GM18502 (cell line): ENCODE measurements around the gene STARD7.

ENCODE experiments used
- ATAC-seq: cut with Tn5 transposase; IDR thresholded peaks from one replicate; pipeline ENCODE4 v1.9.1; 2021; ENCODE audit warnings: mild to moderate bottlenecking; ENCODE audit not compliant: unreplicated experiment, poor library complexity

STARD7 gene

GRCh38 chr2:96202152-96202854 is 6.3 kb downstream of the STARD7 start:
- no peak for ATAC-seq

GRCh38 chr2:96201338-96201737 is 7.3 kb downstream of the STARD7 start:
- ATAC-seq: no peak

- ATAC-seq: no peak
These were observed 9.7 kb downstream of the STARD7 start for GRCh38 chr2:96198921-96199320.

- no peak for ATAC-seq
These were observed 10.9 kb downstream of the STARD7 start for GRCh38 chr2:96197546-96198255.

GRCh38 chr2:96195410-96196066 is 13.1 kb downstream of the STARD7 start:
- no peak for ATAC-seq

- no peak for ATAC-seq
These were observed 16.5 kb downstream of the STARD7 start for GRCh38 chr2:96191937-96192670.

- ATAC-seq: no peak
These were observed 19.7 kb downstream of the STARD7 start for GRCh38 chr2:96188821-96189526.

- ATAC-seq: no peak
These were observed 22.1 kb downstream of the STARD7 start for GRCh38 chr2:96186562-96186961.

- no peak for ATAC-seq
These were observed 23.1 kb downstream of the STARD7 start for GRCh38 chr2:96185516-96185915.

GRCh38 chr2:96184989-96185388 is 23.6 kb downstream of the STARD7 start:
- ATAC-seq: no peak

- no peak for ATAC-seq
These were observed 24.4 kb downstream of the STARD7 start for GRCh38 chr2:96184188-96184587.

- ATAC-seq: no peak
These were observed 27.1 kb downstream of the STARD7 start for GRCh38 chr2:96181529-96181928.

- ATAC-seq: no peak
These were observed 28.1 kb downstream of the STARD7 start for GRCh38 chr2:96180521-96180920.

- no peak for ATAC-seq
These were observed 28.6 kb downstream of the STARD7 start for GRCh38 chr2:96180002-96180401.

- ATAC-seq: no peak
These were observed 32.0 kb downstream of the STARD7 start for GRCh38 chr2:96176661-96177060.

GRCh38 chr2:96175951-96176350 is 32.7 kb downstream of the STARD7 start:
- no peak for ATAC-seq

- ATAC-seq: peak; percentile 75
These were observed 34.1 kb downstream of the STARD7 start for GRCh38 chr2:96174251-96175144.

- no peak for ATAC-seq
These were observed 36.8 kb downstream of the STARD7 start for GRCh38 chr2:96171831-96172230.

GRCh38 chr2:96170626-96171025 is 38.0 kb downstream of the STARD7 start:
- no peak for ATAC-seq
